Epithelial cell of proximal tubule (primary cell): ENCODE data around the gene TBPL1. TPM values are rescaled to one million over a fixed set of nuclear protein-coding genes. Genes with fewer than 3 reads are reported as not detected.

Experiments used
- DNase-seq: peaks from one replicate; pipeline ENCODE4 v3.0.0-alpha.2; 2011; ENCODE audit warnings: low read depth
- H3K4me3 ChIP-seq: 2 replicates; pipeline ENCODE4 v1.5.1; 2011; ENCODE audit warnings: low read depth, mild to moderate bottlenecking, low read length
- total RNA-seq: library from RNA; depleted of rRNA; stranded (reverse); fragments of >200 nt; gene quantifications from 2 replicates; pipeline ENCODE4 v1.2.3, GENCODE V29; 2015
- TF ChIP-seq, protein P1 (sequence below): conservative IDR thresholded peaks from 2 replicates; pipeline ENCODE4 v1.5.1; 2012; ENCODE audit warnings: low read depth, mild to moderate bottlenecking, low read length

TBPL1 gene
- total RNA-seq, 1 donor from 2014 or later: 24.7 TPM

DNA sequence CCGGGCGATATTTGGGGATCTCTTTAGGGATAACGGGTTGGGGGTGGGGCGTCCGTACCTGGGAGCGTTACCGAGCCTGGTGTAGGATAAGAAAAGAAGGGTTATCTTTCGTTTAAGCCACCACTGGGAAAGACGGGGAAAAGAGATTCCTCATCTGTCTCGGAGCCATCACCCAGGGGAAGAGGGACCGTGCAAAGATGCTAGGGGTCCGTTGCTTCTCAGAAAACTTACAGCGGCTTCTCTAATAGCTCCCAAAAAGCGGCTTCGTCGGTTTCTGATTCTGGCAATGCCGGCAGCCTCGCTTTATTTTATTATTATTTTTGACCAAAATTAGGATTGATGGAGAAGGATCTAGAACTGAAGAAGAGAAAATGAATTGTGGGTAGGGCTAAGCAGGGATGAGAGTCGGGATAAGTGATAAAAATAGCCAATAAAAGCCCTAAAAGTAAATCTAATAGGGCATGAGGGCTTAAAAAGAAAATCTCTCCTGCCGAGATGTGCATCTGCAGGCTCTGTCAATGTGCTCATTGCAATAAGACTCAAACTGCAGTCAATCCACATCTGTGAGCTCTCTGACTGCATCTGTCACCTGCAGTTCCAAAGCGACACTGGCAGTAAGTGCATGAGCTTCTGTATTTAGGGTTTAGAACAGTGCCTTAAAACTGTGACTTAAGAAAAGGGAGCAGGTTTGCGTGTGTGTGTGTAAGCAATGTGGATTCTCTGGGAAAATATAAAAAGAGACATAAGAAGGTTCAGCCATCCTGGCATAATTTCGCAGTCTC, 801 bp downstream of the TBPL1 start:
- H3K4me3 ChIP-seq: peak overlapping the region; percentile 79
- DNase-seq: no peak
- TF ChIP-seq, protein P1, sequence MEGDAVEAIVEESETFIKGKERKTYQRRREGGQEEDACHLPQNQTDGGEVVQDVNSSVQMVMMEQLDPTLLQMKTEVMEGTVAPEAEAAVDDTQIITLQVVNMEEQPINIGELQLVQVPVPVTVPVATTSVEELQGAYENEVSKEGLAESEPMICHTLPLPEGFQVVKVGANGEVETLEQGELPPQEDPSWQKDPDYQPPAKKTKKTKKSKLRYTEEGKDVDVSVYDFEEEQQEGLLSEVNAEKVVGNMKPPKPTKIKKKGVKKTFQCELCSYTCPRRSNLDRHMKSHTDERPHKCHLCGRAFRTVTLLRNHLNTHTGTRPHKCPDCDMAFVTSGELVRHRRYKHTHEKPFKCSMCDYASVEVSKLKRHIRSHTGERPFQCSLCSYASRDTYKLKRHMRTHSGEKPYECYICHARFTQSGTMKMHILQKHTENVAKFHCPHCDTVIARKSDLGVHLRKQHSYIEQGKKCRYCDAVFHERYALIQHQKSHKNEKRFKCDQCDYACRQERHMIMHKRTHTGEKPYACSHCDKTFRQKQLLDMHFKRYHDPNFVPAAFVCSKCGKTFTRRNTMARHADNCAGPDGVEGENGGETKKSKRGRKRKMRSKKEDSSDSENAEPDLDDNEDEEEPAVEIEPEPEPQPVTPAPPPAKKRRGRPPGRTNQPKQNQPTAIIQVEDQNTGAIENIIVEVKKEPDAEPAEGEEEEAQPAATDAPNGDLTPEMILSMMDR: no peak

DNA sequence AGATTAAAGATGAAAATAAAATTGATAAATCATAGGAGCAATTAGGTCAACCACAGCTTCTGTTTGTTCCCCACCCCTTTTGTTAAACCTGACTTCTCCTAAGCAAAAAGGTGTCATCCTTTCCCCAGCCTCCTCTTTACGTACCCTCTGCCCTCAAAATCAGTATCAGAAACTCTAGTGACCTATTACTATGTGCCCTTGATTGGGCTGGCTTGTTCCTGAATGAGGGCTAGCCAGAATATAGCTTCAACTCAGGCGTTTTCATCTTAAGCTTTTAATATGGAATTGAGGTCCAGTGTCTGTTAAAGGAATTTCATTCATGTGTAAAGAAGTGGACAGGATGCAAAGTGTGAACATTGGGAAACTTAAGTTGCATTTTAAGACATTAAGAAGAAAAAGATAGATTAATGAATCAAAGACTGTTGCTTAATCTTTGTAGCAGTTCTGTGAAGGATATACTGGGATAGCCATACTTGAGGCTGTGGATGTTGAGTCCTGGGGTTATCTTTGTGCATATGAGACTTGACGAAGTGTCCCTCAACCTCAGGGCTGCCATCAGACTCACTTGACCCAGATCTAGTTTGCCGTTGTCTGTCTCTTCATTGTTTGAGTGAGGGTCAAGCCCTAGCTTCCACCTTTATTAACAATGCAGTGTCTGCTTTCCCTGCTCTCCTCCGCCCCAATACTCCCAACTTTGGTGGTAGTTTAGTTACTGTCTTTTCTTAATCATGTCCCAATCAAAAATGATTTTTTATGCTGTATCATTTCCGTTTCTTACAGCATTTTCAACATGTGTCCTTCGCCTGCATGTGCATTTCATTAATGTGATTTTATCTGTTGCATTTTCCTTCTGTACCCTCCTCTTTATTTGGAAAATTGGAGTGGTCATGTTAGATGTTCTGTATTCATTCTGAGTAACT, 1.9 kb downstream of the TBPL1 start:
- no peak for DNase-seq
- H3K4me3 ChIP-seq: peak overlapping the region; percentile 7
- TF ChIP-seq, protein P1: no peak

DNA sequence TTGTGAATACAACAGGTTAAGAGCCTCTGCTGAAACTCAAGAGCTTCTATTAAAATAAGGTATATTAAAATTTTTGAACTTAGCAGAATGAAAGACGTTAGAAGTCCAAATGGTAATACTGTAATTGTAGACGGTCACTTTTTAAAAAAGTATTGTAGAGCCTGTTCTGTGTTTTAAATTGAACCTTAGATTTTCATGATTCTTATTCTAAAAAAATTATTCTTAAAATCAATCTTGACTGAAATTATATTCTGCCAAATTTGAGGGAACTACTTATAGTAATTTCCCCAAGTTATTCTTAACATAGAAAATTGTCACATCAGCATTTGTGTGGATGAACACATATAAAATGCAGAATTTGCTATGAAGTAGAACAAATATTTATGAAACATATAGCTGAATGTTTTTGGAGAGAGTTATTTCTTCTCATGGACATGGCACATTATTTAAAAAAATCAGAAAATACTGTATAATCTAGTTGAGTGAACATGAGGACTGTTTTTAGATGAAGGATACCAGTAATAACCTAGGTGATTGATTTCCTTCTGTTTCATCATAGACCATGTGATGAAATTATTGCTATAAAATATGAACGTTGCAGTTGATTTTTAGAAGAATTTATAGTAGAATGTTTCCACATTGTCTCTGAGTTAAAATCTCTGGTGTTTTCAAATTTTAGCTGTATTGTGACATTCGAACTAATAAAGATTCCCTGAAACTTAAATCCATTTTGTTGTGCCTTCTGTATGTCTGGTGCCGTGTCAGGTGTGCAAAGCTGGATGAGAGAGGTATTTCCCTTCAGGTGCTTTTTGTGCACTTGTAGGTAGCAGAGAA, 2.8 kb downstream of the TBPL1 start:
- TF ChIP-seq, protein P1: no peak
- no peak overlapping the region for H3K4me3 ChIP-seq
- no peak for DNase-seq

DNA sequence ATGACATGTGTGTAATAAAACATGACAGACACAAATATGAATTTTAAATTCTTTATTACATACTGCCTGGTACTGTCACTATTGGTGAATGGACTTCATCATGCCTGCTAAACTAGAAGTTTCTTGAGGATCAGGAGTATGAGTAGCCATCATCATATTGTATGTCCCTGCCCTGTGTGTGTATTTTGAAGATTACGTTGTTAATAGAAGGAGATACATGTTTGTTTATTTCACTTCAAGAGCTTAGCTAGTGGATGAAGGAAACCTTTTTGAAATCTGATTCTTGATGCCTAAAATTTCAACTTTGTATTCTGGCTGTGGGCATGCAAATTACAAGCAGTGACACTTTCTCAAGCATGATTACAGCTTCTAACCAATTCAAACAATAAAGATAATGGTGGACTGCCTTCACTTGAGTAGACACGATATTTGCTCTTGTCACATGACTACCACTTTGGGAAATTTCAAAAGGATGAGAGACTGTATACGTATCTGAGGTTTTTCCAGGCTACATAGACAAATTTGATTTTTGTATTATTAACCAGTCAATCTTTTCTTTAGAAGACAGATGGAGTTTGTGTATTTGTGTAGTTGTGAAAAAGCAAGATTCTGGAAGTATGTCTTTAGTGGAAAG, 3.5 kb downstream of the TBPL1 start:
- TF ChIP-seq, protein P1: no peak
- no peak overlapping the region for H3K4me3 ChIP-seq
- DNase-seq: no peak

DNA sequence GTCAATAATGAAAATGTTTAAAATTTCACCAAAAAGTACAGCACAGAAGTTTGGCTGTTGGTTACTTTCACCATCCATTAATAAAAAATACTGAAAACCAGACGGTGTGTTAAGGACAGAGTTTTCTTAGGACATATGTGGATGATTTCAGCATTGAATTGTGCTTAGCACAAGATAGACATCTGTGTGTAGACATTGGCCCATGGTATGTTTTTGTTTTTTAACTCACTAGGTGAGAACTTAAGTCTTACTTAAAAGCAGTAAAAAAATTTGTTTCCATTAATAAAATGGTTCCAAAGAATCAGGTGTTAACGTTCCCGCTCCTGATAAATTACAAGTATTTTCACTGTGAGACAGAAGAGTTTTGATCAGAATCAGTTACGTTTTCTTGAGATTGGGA, 4.2 kb downstream of the TBPL1 start:
- H3K4me3 ChIP-seq: no peak overlapping the region
- no peak for DNase-seq
- TF ChIP-seq, protein P1: no peak

DNA sequence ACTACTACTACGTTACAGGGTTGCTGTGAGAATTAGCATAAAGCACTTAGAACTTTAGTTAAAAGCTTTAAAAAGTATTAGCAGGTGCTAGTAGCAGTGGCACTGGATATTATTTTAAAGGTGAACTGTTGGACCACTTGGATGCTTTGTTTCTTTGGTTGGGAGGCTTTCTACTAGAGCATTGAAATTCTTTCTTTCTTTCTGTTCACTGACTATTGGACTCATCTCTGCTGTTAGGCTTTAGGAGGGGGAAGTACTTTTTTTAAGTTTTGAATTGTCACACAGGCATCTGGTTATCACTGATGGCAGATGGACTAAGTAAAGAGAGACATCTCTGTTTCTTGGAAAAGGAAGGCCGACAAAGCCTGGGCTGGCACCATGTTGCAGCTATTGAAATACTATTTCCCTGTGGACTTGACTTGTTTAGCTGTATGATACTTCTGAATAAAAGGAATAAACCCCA, 4.8 kb downstream of the TBPL1 start:
- TF ChIP-seq, protein P1: no peak
- no peak overlapping the region for H3K4me3 ChIP-seq
- no peak for DNase-seq
